Nephron progenitor cell (in vitro differentiated cells): ENCODE data around the gene KRT75.

Source experiments
- DNase-seq: peaks from one replicate; pipeline ENCODE4 v3.0.0; 2021
- H3K27ac Mint-ChIP-seq: 2 replicates; pipeline ENCODE4 v1.8.0; 2021; ENCODE audit warnings: mild to moderate bottlenecking, moderate library complexity, mixed read lengths
- H3K27me3 Mint-ChIP-seq: 2 replicates; pipeline ENCODE4 v1.8.0; 2021; ENCODE audit warnings: mild to moderate bottlenecking, low read depth, mixed read lengths; ENCODE audit not compliant: poor library complexity
- H3K36me3 Mint-ChIP-seq: 2 replicates; pipeline ENCODE4 v1.8.0; 2021; ENCODE audit warnings: low read depth, mixed read lengths
- H3K4me1 Mint-ChIP-seq: 2 replicates; pipeline ENCODE4 v1.8.0; 2021; ENCODE audit warnings: mixed read lengths
- H3K4me3 Mint-ChIP-seq: 2 replicates; pipeline ENCODE4 v1.8.0; 2021; ENCODE audit warnings: mild to moderate bottlenecking, moderate library complexity, mixed read lengths
- H3K9me3 Mint-ChIP-seq: 2 replicates; pipeline ENCODE4 v1.8.0; 2021; ENCODE audit warnings: mild to moderate bottlenecking, moderate library complexity, mixed read lengths
- TF ChIP-seq, protein P1 (sequence below): fragments of 200-600 bp; sonication (generic); IDR thresholded peaks from 2 replicates; pipeline ENCODE4 v1.5.0; 2021; ENCODE audit warnings: antibody characterized with exemption

KRT75 gene

GRCh38 chr12:52443966-52444365 lies 9.8 kb upstream of the KRT75 start:
- no peak overlapping the region for H3K4me3 Mint-ChIP-seq
- H3K27ac Mint-ChIP-seq = no peak overlapping the region
- DNase-seq = no peak
- H3K9me3 Mint-ChIP-seq = no peaks in the 10 kb centered on the region
- no peaks in the 10 kb centered on the region for H3K36me3 Mint-ChIP-seq
- TF ChIP-seq, protein P1, sequence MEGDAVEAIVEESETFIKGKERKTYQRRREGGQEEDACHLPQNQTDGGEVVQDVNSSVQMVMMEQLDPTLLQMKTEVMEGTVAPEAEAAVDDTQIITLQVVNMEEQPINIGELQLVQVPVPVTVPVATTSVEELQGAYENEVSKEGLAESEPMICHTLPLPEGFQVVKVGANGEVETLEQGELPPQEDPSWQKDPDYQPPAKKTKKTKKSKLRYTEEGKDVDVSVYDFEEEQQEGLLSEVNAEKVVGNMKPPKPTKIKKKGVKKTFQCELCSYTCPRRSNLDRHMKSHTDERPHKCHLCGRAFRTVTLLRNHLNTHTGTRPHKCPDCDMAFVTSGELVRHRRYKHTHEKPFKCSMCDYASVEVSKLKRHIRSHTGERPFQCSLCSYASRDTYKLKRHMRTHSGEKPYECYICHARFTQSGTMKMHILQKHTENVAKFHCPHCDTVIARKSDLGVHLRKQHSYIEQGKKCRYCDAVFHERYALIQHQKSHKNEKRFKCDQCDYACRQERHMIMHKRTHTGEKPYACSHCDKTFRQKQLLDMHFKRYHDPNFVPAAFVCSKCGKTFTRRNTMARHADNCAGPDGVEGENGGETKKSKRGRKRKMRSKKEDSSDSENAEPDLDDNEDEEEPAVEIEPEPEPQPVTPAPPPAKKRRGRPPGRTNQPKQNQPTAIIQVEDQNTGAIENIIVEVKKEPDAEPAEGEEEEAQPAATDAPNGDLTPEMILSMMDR = no peak
- H3K4me1 Mint-ChIP-seq = peaks cover 36% of the 10 kb centered on the region
- H3K27me3 Mint-ChIP-seq = peaks cover 8% of the 10 kb centered on the region

- TF ChIP-seq, protein P1 = no peak
- peaks cover 36% of the 10 kb centered on the region for H3K4me1 Mint-ChIP-seq
- no peaks in the 10 kb centered on the region for H3K9me3 Mint-ChIP-seq
- H3K27me3 Mint-ChIP-seq = peaks cover 8% of the 10 kb centered on the region
- H3K27ac Mint-ChIP-seq = no peak overlapping the region
- H3K36me3 Mint-ChIP-seq = no peaks in the 10 kb centered on the region
- no peak overlapping the region for H3K4me3 Mint-ChIP-seq
- DNase-seq = peak; percentile 29
These were observed 8.5 kb upstream of the KRT75 start for GRCh38 chr12:52442600-52443061.

- Mint-ChIP-seq H3K27me3 (peaks cover 4% of the 10 kb centered on the region), H3K4me3 (no peak overlapping the region), H3K27ac (no peak overlapping the region)
These were observed 7.2 kb upstream of the KRT75 start for GRCh38 chr12:52441320-52441911.

DNA sequence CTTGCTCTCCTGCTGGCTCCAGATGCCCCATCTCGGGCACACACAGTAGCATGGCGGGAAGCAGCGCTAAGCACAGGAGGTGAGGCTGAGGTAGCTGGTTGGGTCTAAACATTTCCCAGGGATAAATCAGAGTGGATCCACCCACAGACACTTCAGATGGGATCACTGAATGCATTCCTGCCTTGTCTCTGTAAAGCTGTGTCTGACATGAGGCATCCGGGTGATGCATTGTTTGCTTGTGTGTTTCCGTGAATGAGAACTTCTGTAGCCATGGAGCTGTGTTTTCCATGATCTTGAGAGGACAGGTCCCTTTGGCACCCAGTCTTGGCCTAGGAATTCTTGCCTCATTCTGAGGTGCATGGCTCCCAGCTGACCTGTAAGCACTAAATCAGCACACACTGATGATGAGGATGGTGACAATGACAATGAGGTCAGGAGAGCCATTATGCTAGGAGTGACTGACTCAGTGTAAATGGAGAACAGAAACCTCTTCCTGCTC lies 6.7 kb upstream of the KRT75 start:
- Mint-ChIP-seq H3K4me3 (no peak overlapping the region), H3K27me3 (peaks cover 4% of the 10 kb centered on the region), H3K27ac (no peak overlapping the region), H3K4me1 (peaks cover 49% of the 10 kb centered on the region), H3K36me3 (no peaks in the 10 kb centered on the region), H3K9me3 (no peaks in the 10 kb centered on the region)
- DNase-seq = no peak
- TF ChIP-seq, protein P1 = no peak

More at GRCh38 chr12:52441320-52441911, 7.2 kb upstream of the KRT75 start:
- no peak for DNase-seq
- no peaks in the 10 kb centered on the region for H3K36me3 Mint-ChIP-seq
- H3K9me3 Mint-ChIP-seq = no peaks in the 10 kb centered on the region
- H3K4me1 Mint-ChIP-seq = peaks cover 47% of the 10 kb centered on the region
- TF ChIP-seq, protein P1 = no peak

- TF ChIP-seq, protein P1 = no peak
- DNase-seq = no peak
- no peaks in the 10 kb centered on the region for H3K9me3 Mint-ChIP-seq
These were observed 5.7 kb upstream of the KRT75 start for GRCh38 chr12:52439845-52440244.

DNA sequence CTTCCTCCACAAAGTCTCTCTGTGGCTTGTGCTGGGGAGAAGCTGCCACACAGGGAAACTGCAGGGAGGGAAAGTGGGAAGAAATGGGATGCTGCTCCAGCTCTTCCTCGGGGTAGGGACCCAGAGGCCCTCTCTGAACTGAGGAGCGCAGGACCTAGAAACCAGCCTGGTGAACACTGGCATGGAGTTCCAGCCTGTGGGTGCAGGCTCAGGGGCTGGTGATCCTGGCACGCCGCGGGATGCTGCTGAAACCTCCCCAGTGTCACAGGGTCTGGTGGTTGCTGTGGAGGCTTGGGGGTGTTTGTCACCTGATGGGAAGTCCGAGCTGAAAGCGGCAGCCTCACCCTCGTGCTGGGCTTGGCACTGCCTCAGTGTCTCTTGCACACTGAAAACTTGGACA lies 5.2 kb upstream of the KRT75 start:
- Mint-ChIP-seq H3K9me3 (no peaks in the 10 kb centered on the region), H3K4me3 (no peak overlapping the region), H3K4me1 (peaks cover 49% of the 10 kb centered on the region), H3K27ac (no peak overlapping the region), H3K36me3 (no peaks in the 10 kb centered on the region), H3K27me3 (peaks cover 4% of the 10 kb centered on the region)
- DNase-seq = no peak
- TF ChIP-seq, protein P1 = no peak

More at GRCh38 chr12:52439845-52440244, 5.7 kb upstream of the KRT75 start:
- Mint-ChIP-seq H3K27ac (no peak overlapping the region), H3K4me1 (peaks cover 49% of the 10 kb centered on the region), H3K36me3 (no peaks in the 10 kb centered on the region), H3K4me3 (no peak overlapping the region), H3K27me3 (peaks cover 4% of the 10 kb centered on the region)
